ENCODE measurements around the gene CDHR3. TPM values are rescaled to one million over a fixed set of nuclear protein-coding genes. Genes with fewer than 3 reads are reported as not detected.

CDHR3 gene
- total and polyA plus RNA-seq, 9 of the 15 experiments (the other 6 are each of a cell fraction or from before 2014, with no cell fraction given), result 0.03 to 0.66 (median 0.24) TPM; not detected in 1

DNA sequence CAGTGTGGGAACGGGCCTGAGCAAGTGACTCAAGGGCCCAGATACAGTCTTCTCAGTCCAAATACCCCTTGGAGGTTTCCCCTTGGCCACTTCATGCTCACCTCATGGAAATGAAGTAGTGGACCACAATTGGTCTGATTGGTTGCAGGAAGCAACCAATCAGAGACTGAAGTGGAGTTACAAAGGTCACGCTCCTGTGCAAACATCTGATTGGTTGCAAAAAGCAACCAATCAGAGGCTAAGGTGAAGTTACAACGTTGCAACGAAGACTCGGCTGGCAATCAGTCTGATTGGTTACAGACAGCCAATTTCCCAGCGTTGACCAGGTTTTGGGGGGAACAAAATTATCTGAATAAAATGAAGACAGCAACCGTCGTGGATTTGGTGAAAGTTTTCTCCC lies 72.5 kb downstream of the CDHR3 start:
- POLR2A ChIA-PET, result interaction anchor here (0.7 to 1.5 kb wide), 2 partner anchors 9 to 11 kb away, joined by 4 read pairs; no protein-coding TSS in a partner anchor
- intact Hi-C loops (cut with micrococcal nuclease), result no loop called here

DNA sequence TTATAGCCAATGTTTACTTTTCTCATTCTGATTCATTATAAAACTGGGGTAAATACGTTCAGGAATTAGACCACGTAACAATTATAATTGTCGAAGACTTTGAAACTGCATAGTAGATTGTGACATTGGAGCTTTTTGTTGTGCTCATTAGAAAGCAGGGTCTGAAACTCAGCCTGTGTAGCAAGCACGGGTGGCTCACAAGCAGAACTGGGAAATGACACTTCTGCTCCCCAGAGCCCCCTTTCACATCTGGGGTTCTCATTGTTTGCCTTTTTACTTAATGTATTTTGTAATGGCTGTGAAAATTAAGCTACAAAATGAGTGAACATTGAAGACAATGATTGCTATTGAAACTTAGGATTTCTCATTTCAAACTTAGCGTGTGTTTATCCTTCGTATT lies 72.9 kb downstream of the CDHR3 start:
- no peak overlapping the region for H3K27ac ChIP-seq (ENCODE audit: extremely low read depth, low read depth, low read length)
- peak overlapping the region; percentile 1; the same call in 1 of the 2 replicates for H2AFZ ChIP-seq (ENCODE audit: low read depth, low read length)
- H3K4me2 ChIP-seq (ENCODE audit: insufficient read depth, low read length), result no peak overlapping the region
- ChIA-PET POLR2A (interaction anchor here (1.5 kb wide), 1 partner anchor 12 kb away, joined by 4 read pairs; no protein-coding TSS in a partner anchor), CTCF (ENCODE audit: low intra/inter-chr PET ratio) (interaction anchor here (0.5 to 0.7 kb wide), 2 partner anchors 13 to 890 kb away, joined by 3 read pairs; no protein-coding TSS in a partner anchor)
- ATAC-seq, result no peak
- peaks cover 0 to 31% of the 10 kb centered on the region in 2 experiments; a peak in 3 of 5 replicates for H3K27me3 ChIP-seq (ENCODE audit: control insufficient read depth in 2 of 2, insufficient read depth in 2 of 2, low read length in 2 of 2)
- no TSS peak for BruUV-seq (replicated peaks)
- no peaks in the 10 kb centered on the region for H3K9me3 ChIP-seq (replicated peaks; ENCODE audit: control insufficient read depth, insufficient read depth, low read depth, low read length)
- peaks cover 0 to 5% of the 10 kb centered on the region in 2 experiments; a peak in 2 of 5 replicates for H3K4me1 ChIP-seq (replicated peaks in 1 of 2; ENCODE audit: control insufficient read depth in 2 of 2, insufficient read depth in 2 of 2, low read length in 2 of 2)
- intact Hi-C loops (cut with micrococcal nuclease), result no loop called here
- DNase-seq (ENCODE audit: extremely low read depth in 1 of 4, low spot score in 3 of 4), result no peak
- H3K9ac ChIP-seq (ENCODE audit: insufficient read depth in 1 of 2, low read depth in 2 of 2, low read length in 2 of 2), result no peak overlapping the region
- WGBS (ENCODE audit: insufficient coverage, low coverage, missing lambda C conversion rate), result 32% methylated on average over 6 of the region's 6 CpGs
- in situ Hi-C loops (cut with MboI), result no loop called here
- no peak for FAIRE-seq
- no peaks in the 10 kb centered on the region for H3K36me3 ChIP-seq (ENCODE audit: control insufficient read depth, insufficient read depth, low read length)
- H3K4me3 ChIP-seq, result no peak overlapping the region
- no peaks in the 10 kb centered on the region for H3K9me1 ChIP-seq (ENCODE audit: control insufficient read depth, insufficient read depth, low read length)
- H3K79me2 ChIP-seq (ENCODE audit: control insufficient read depth, insufficient read depth, low read length), result no peaks in the 10 kb centered on the region
- H4K20me1 ChIP-seq (replicated peaks; ENCODE audit: control insufficient read depth, insufficient read depth, low read length), result peaks cover 6% of the 10 kb centered on the region; the same call in 1 of the 2 replicates
- no peak for TF ChIP-seq BMI1 (IDR thresholded peaks at IDR 0.05; ENCODE audit: low read length)
- TF ChIP-seq MCM7 (IDR thresholded peaks at IDR 0.05), result no peak
- no peak for TF ChIP-seq EHMT2 (IDR thresholded peaks at IDR 0.05)
- no peak for TF ChIP-seq ZNF445 (CRISPR knock-in tag; IDR thresholded peaks at IDR 0.05; ENCODE audit: low read depth)
- no peak for TF ChIP-seq ZNF76 (CRISPR knock-in tag; IDR thresholded peaks at IDR 0.05; ENCODE audit: borderline replicate concordance)
- TF ChIP-seq RUNX1 (IDR thresholded peaks at IDR 0.05; ENCODE audit: low read depth), result no peak
- no peak for TF ChIP-seq CREBBP (IDR thresholded peaks at IDR 0.05; ENCODE audit: low read depth, low read length)
- no peak for TF ChIP-seq C11orf30 (IDR thresholded peaks at IDR 0.05; ENCODE audit: low read depth)
- no peak for TF ChIP-seq ZFX (CRISPR knock-in tag; IDR thresholded peaks at IDR 0.05)
- no peak for TF ChIP-seq ZFP36 (IDR thresholded peaks at IDR 0.05; ENCODE audit: low read depth, low read length, partially characterized antibody)
- TF ChIP-seq NFRKB (IDR thresholded peaks at IDR 0.05; ENCODE audit: low read depth), result no peak
- TF ChIP-seq, protein P1, sequence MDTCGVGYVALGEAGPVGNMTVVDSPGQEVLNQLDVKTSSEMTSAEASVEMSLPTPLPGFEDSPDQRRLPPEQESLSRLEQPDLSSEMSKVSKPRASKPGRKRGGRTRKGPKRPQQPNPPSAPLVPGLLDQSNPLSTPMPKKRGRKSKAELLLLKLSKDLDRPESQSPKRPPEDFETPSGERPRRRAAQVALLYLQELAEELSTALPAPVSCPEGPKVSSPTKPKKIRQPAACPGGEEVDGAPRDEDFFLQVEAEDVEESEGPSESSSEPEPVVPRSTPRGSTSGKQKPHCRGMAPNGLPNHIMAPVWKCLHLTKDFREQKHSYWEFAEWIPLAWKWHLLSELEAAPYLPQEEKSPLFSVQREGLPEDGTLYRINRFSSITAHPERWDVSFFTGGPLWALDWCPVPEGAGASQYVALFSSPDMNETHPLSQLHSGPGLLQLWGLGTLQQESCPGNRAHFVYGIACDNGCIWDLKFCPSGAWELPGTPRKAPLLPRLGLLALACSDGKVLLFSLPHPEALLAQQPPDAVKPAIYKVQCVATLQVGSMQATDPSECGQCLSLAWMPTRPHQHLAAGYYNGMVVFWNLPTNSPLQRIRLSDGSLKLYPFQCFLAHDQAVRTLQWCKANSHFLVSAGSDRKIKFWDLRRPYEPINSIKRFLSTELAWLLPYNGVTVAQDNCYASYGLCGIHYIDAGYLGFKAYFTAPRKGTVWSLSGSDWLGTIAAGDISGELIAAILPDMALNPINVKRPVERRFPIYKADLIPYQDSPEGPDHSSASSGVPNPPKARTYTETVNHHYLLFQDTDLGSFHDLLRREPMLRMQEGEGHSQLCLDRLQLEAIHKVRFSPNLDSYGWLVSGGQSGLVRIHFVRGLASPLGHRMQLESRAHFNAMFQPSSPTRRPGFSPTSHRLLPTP (IDR thresholded peaks at IDR 0.05; ENCODE audit: borderline replicate concordance, extremely low read depth, insufficient read length), result no peak
- TF ChIP-seq NFE2 (IDR thresholded peaks at IDR 0.05; ENCODE audit: low read depth), result no peak
- no peak for TF ChIP-seq PTRF (tag; IDR thresholded peaks at IDR 0.05)

More for the DNA sequence above, 72.5 kb downstream of the CDHR3 start:
- no peaks in the 10 kb centered on the region for H3K9me3 ChIP-seq (replicated peaks; ENCODE audit: control insufficient read depth, insufficient read depth, low read depth, low read length)
- DNase-seq (ENCODE audit: extremely low read depth in 1 of 4, low spot score in 3 of 4) (no peak), ATAC-seq (peak; percentile 40; the same call in 2 of the 3 replicates), FAIRE-seq (peak; percentile 76)
- TF ChIP-seq NFYB (IDR thresholded peaks at IDR 0.05; ENCODE audit: extremely low read depth, insufficient read length), result peak; percentile 51
- TF ChIP-seq NR2C1 (IDR thresholded peaks at IDR 0.05), result no peak
- 0 out of 2 replicates have a peak, but pooled peaks have one; percentile 15 for TF ChIP-seq NR2C1 (tag; IDR thresholded peaks at IDR 0.05)
- TF ChIP-seq PHB (CRISPR knock-in tag; IDR thresholded peaks at IDR 0.05), result no peak
- H3K4me3 ChIP-seq, result no peak overlapping the region
- H3K79me2 ChIP-seq (ENCODE audit: control insufficient read depth, insufficient read depth, low read length), result no peaks in the 10 kb centered on the region
- CTCF ChIA-PET (ENCODE audit: low intra/inter-chr PET ratio), result no interaction called here
- peaks cover 0 to 27% of the 10 kb centered on the region in 2 experiments; a peak in 3 of 5 replicates for H3K27me3 ChIP-seq (ENCODE audit: control insufficient read depth in 2 of 2, insufficient read depth in 2 of 2, low read length in 2 of 2)
- 38% methylated on average over 8 of the region's 8 CpGs for WGBS (ENCODE audit: insufficient coverage, low coverage, missing lambda C conversion rate)
- no peak overlapping the region for H3K27ac ChIP-seq (ENCODE audit: extremely low read depth, low read depth, low read length)
- H3K9ac ChIP-seq (ENCODE audit: insufficient read depth in 1 of 2, low read depth in 2 of 2, low read length in 2 of 2), result no peak overlapping the region
- in situ Hi-C loops (cut with MboI), result no loop called here
- peaks cover 1% of the 10 kb centered on the region; the same call in 1 of the 2 replicates for H4K20me1 ChIP-seq (replicated peaks; ENCODE audit: control insufficient read depth, insufficient read depth, low read length)
- no peak overlapping the region for H3K4me2 ChIP-seq (ENCODE audit: insufficient read depth, low read length)
- no TSS peak for BruUV-seq (replicated peaks)
- no peaks in the 10 kb centered on the region for H3K36me3 ChIP-seq (ENCODE audit: control insufficient read depth, insufficient read depth, low read length)
- H3K9me1 ChIP-seq (ENCODE audit: control insufficient read depth, insufficient read depth, low read length), result no peaks in the 10 kb centered on the region
- H2AFZ ChIP-seq (ENCODE audit: low read depth, low read length), result 0 out of 2 replicates have a peak overlapping the region, but pooled peaks have one; percentile 7
- H3K4me1 ChIP-seq (replicated peaks in 1 of 2; ENCODE audit: control insufficient read depth in 2 of 2, insufficient read depth in 2 of 2, low read length in 2 of 2), result peaks cover 0 to under 1% of the 10 kb centered on the region in 2 experiments; a peak in 2 of 5 replicates

Measured in K562 (cell line).